HUES48 (cell line): Measurements from ENCODE around the gene SERINC5.
A peak's percentile ranks its signal among the peaks of the same experiment; 100 is the strongest.

Source experiments
- H3K27ac ChIP-seq: one replicate; pipeline ENCODE4 v1.7.0; 2013; ENCODE audit warnings: low read depth, low read length, inconsistent platforms
- H3K27me3 ChIP-seq: 2 replicates; pipeline ENCODE4 v1.6.1; 2013; ENCODE audit warnings: mild to moderate bottlenecking, low read length; ENCODE audit not compliant: control insufficient read depth, insufficient read depth
- H3K36me3 ChIP-seq: 2 replicates; pipeline ENCODE4 v1.6.1; 2013; ENCODE audit warnings: low read length; ENCODE audit not compliant: control insufficient read depth, insufficient read depth
- H3K4me1 ChIP-seq: 2 replicates; pipeline ENCODE4 v1.6.1; 2013; ENCODE audit warnings: mild to moderate bottlenecking, low read length; ENCODE audit not compliant: control insufficient read depth, insufficient read depth
- H3K4me3 ChIP-seq: 2 replicates; pipeline ENCODE4 v1.5.1; 2013; ENCODE audit warnings: mild to moderate bottlenecking, low read depth, low read length
- H3K9ac ChIP-seq: 2 replicates; pipeline ENCODE4 v1.6.1; 2013; ENCODE audit warnings: mild to moderate bottlenecking, low read depth, low read length, moderate library complexity
- H3K9me3 ChIP-seq: 2 replicates; pipeline ENCODE4 v1.6.1; 2013; ENCODE audit warnings: low read length; ENCODE audit not compliant: control insufficient read depth, insufficient read depth

The SERINC5 gene

GRCh38 chr5:80198399-80198798 lies 57.4 kb downstream of the SERINC5 start:
- Histone ChIP-seq H3K9me3 (no peaks in the 10 kb centered on the region), H3K27me3 (no peaks in the 10 kb centered on the region), H3K4me1 (peaks cover 21% of the 10 kb centered on the region), H3K9ac (no peak overlapping the region), H3K36me3 (peaks cover 32% of the 10 kb centered on the region), H3K4me3 (no peak overlapping the region), H3K27ac (no peak overlapping the region)

- Histone ChIP-seq H3K4me3 (no peak overlapping the region), H3K27ac (no peak overlapping the region), H3K4me1 (peaks cover 45% of the 10 kb centered on the region), H3K27me3 (no peaks in the 10 kb centered on the region), H3K9ac (no peak overlapping the region), H3K9me3 (no peaks in the 10 kb centered on the region), H3K36me3 (peaks cover 12% of the 10 kb centered on the region; the same call in 1 of the 2 replicates)
These were observed 59.9 kb downstream of the SERINC5 start for GRCh38 chr5:80195837-80196400.

GRCh38 chr5:80194468-80194867 lies 61.4 kb downstream of the SERINC5 start:
- no peaks in the 10 kb centered on the region for H3K27me3 ChIP-seq
- no peak overlapping the region for H3K4me3 ChIP-seq
- H3K4me1 ChIP-seq = peaks cover 52% of the 10 kb centered on the region
- H3K9me3 ChIP-seq = no peaks in the 10 kb centered on the region
- H3K9ac ChIP-seq = no peak overlapping the region
- peaks cover 7% of the 10 kb centered on the region; the same call in 1 of the 2 replicates for H3K36me3 ChIP-seq
- H3K27ac ChIP-seq = no peak overlapping the region

- Histone ChIP-seq H3K9me3 (no peaks in the 10 kb centered on the region), H3K27ac (peak overlapping the region; percentile 75), H3K27me3 (no peaks in the 10 kb centered on the region), H3K9ac (no peak overlapping the region), H3K4me1 (peaks cover 59% of the 10 kb centered on the region), H3K4me3 (no peak overlapping the region), H3K36me3 (peaks cover 5% of the 10 kb centered on the region; the same call in 1 of the 2 replicates)
These were observed 62.4 kb downstream of the SERINC5 start for GRCh38 chr5:80193401-80193800.

- H3K27ac ChIP-seq = peak overlapping the region; percentile 75
These were observed 63.2 kb downstream of the SERINC5 start for GRCh38 chr5:80192507-80193241.

GRCh38 chr5:80191991-80192398 lies 63.9 kb downstream of the SERINC5 start:
- Histone ChIP-seq H3K4me1 (peaks cover 70% of the 10 kb centered on the region), H3K36me3 (peaks cover 5% of the 10 kb centered on the region; the same call in 1 of the 2 replicates), H3K4me3 (no peak overlapping the region), H3K9ac (no peak overlapping the region), H3K9me3 (no peaks in the 10 kb centered on the region), H3K27me3 (no peaks in the 10 kb centered on the region), H3K27ac (peak overlapping the region; percentile 75)

More at GRCh38 chr5:80192507-80193241, 63.2 kb downstream of the SERINC5 start:
- Histone ChIP-seq H3K9ac (no peak overlapping the region), H3K27me3 (no peaks in the 10 kb centered on the region), H3K4me1 (peaks cover 64% of the 10 kb centered on the region), H3K4me3 (no peak overlapping the region), H3K36me3 (peaks cover 5% of the 10 kb centered on the region; the same call in 1 of the 2 replicates), H3K9me3 (no peaks in the 10 kb centered on the region)

- peaks cover 3% of the 10 kb centered on the region; the same call in 1 of the 2 replicates for H3K36me3 ChIP-seq
- H3K4me1 ChIP-seq = peaks cover 76% of the 10 kb centered on the region
- H3K27ac ChIP-seq = peak overlapping the region; percentile 75
- no peak overlapping the region for H3K9ac ChIP-seq
- H3K27me3 ChIP-seq = no peaks in the 10 kb centered on the region
- no peak overlapping the region for H3K4me3 ChIP-seq
- no peaks in the 10 kb centered on the region for H3K9me3 ChIP-seq
These were observed 64.5 kb downstream of the SERINC5 start for GRCh38 chr5:80191397-80191796.

GRCh38 chr5:80190960-80191359 lies 64.9 kb downstream of the SERINC5 start:
- Histone ChIP-seq H3K9me3 (no peaks in the 10 kb centered on the region), H3K9ac (no peak overlapping the region), H3K27me3 (no peaks in the 10 kb centered on the region), H3K27ac (no peak overlapping the region), H3K36me3 (no peaks in the 10 kb centered on the region), H3K4me3 (no peak overlapping the region), H3K4me1 (peaks cover 75% of the 10 kb centered on the region)

GRCh38 chr5:80189701-80190100 lies 66.1 kb downstream of the SERINC5 start:
- Histone ChIP-seq H3K4me1 (peaks cover 79% of the 10 kb centered on the region), H3K27me3 (no peaks in the 10 kb centered on the region), H3K36me3 (no peaks in the 10 kb centered on the region), H3K4me3 (no peak overlapping the region), H3K27ac (peak overlapping the region; percentile 37), H3K9ac (no peak overlapping the region), H3K9me3 (no peaks in the 10 kb centered on the region)

- H3K36me3 ChIP-seq = no peaks in the 10 kb centered on the region
- peak overlapping the region; percentile 37 for H3K27ac ChIP-seq
- H3K9me3 ChIP-seq = no peaks in the 10 kb centered on the region
- no peak overlapping the region for H3K9ac ChIP-seq
- peaks cover 79% of the 10 kb centered on the region for H3K4me1 ChIP-seq
- no peaks in the 10 kb centered on the region for H3K27me3 ChIP-seq
- H3K4me3 ChIP-seq = no peak overlapping the region
These were observed 66.6 kb downstream of the SERINC5 start for GRCh38 chr5:80189201-80189600.

- Histone ChIP-seq H3K9ac (no peak overlapping the region; the same call in 1 of the 2 replicates), H3K36me3 (no peaks in the 10 kb centered on the region), H3K27me3 (no peaks in the 10 kb centered on the region), H3K27ac (peak overlapping the region; percentile 88), H3K4me1 (peaks cover 76% of the 10 kb centered on the region), H3K4me3 (no peak overlapping the region), H3K9me3 (no peaks in the 10 kb centered on the region)
These were observed 68.3 kb downstream of the SERINC5 start for GRCh38 chr5:80187421-80188090.
